H1 (cell line): ENCODE results near the gene RMND5A. TPM values are rescaled to one million over a fixed set of nuclear protein-coding genes. Genes with fewer than 3 reads are reported as not detected.

ENCODE experiments used
- CTCF ChIA-PET: fragments of 300-600 bp; sonication (Branson Sonifier 250); formaldehyde crosslinking; loops from one replicate; lab custom pipeline; 2021; ENCODE audit not compliant: partially characterized antibody; lab: Charles Lee
- POLR2A ChIA-PET: fragments of 300-600 bp; sonication (Branson Sonifier 250); formaldehyde crosslinking; loops from one replicate; lab custom pipeline; 2021; ENCODE audit warnings: inconsistent platforms; ENCODE audit not compliant: partially characterized antibody; lab: Charles Lee
- DNase-seq, 2 experiments: peaks; one replicate each; pipeline versions ENCODE4 v3.0.0 to v3.0.0-alpha.2; 2010 to 2022; ENCODE audit warnings: low spot score in 2 of 2, low read depth in 1 of 2, mixed read lengths in 1 of 2
- FAIRE-seq: peaks from 2 replicates; lab custom pipeline; 2011; peaks lifted over from hg19 to GRCh38; lab: Jason Lieb, UNC
- H2AFZ ChIP-seq: 2 replicates; pipeline ENCODE4 v1.8.1; 2012; ENCODE audit warnings: low read length, inconsistent platforms
- H2AK5ac ChIP-seq: 2 replicates; pipeline ENCODE4 v1.6.1; 2013; ENCODE audit warnings: low read depth, low read length
- H2BK120ac ChIP-seq: replicated peaks from 2 replicates; pipeline ENCODE3; 2013; ENCODE audit warnings: low read depth, low read length, inconsistent platforms
- H2BK12ac ChIP-seq: 2 replicates; pipeline ENCODE4 v1.6.1; 2013; ENCODE audit warnings: low read depth, low read length
- H2BK15ac ChIP-seq: 2 replicates; pipeline ENCODE4 v1.6.1; 2013; ENCODE audit warnings: low read length
- H2BK20ac ChIP-seq: 2 replicates; pipeline ENCODE4 v1.6.1; 2013; ENCODE audit warnings: low read length
- H2BK5ac ChIP-seq: 2 replicates; pipeline ENCODE4 v1.6.1; 2013; ENCODE audit warnings: low read depth, low read length
- H3K14ac ChIP-seq: 2 replicates; pipeline ENCODE4 v1.6.1; 2013; ENCODE audit warnings: inconsistent platforms; ENCODE audit not compliant: insufficient read length
- H3K18ac ChIP-seq: 2 replicates; pipeline ENCODE4 v1.6.1; 2013; ENCODE audit warnings: low read length; ENCODE audit errors: extremely low read depth
- H3K23ac ChIP-seq: 2 replicates; pipeline ENCODE4 v1.6.1; 2013; ENCODE audit warnings: inconsistent platforms; ENCODE audit not compliant: insufficient read length
- H3K23me2 ChIP-seq: 2 replicates; pipeline ENCODE4 v1.6.1; 2013; ENCODE audit warnings: low read depth, low read length
- H3K27ac ChIP-seq: 2 replicates; pipeline ENCODE4 v1.6.1; 2011; ENCODE audit warnings: low read depth, low read length, inconsistent platforms
- H3K27me3 ChIP-seq, 4 experiments: replicated peaks in 1 of 4; 1 replicate in 1 of 4; 2 replicates in 3 of 4; pipeline versions ENCODE4 v1.6.1 to v1.8.1; 2011 to 2013; ENCODE audit warnings: low read length in 3 of 4, mild to moderate bottlenecking in 3 of 4, inconsistent platforms in 2 of 4, mixed read lengths in 2 of 4, moderate library complexity in 1 of 4; ENCODE audit not compliant: control insufficient read depth in 3 of 4, insufficient read depth in 3 of 4; ENCODE audit errors: extremely low read depth in 1 of 4
- H3K36me3 ChIP-seq, 4 experiments: 2 replicates each; pipeline versions ENCODE4 v1.6.1 to v1.8.1; 2011 to 2013; ENCODE audit warnings: mild to moderate bottlenecking in 4 of 4, low read length in 3 of 4, moderate library complexity in 2 of 4, control low read depth in 1 of 4, inconsistent platforms in 1 of 4; ENCODE audit not compliant: insufficient read depth in 4 of 4, control insufficient read depth in 2 of 4
- H3K4ac ChIP-seq: replicated peaks from 2 replicates; pipeline ENCODE3; 2013; ENCODE audit warnings: low read length, low read depth, mixed read lengths, inconsistent platforms; ENCODE audit not compliant: insufficient read length
- H3K4me1 ChIP-seq, 4 experiments: replicated peaks in 1 of 4; 1 replicate in 1 of 4; 2 replicates in 3 of 4; pipeline versions ENCODE4 v1.6.1 to v1.8.1; 2011 to 2013; ENCODE audit warnings: low read length in 3 of 4, inconsistent platforms in 2 of 4, mixed read lengths in 1 of 4; ENCODE audit not compliant: insufficient read depth in 4 of 4, control insufficient read depth in 3 of 4
- H3K4me2 ChIP-seq, 2 experiments: 2 replicates each; pipeline versions ENCODE4 v1.6.1 to v1.8.1; 2011 to 2013; ENCODE audit warnings: low read depth in 2 of 2, low read length in 2 of 2, control low read depth in 1 of 2, inconsistent platforms in 1 of 2, mild to moderate bottlenecking in 1 of 2; ENCODE audit not compliant: insufficient read depth in 1 of 2
- H3K4me3 ChIP-seq, 4 experiments: fragments of 200-600, 300-600 bp in 1 of 4; sonication (generic), shearing (Covaris generic), sonication (Bioruptor Twin) in 1 of 4; 2 replicates each; pipeline versions ENCODE4 v1.5.1 to v1.8.1; 2011 to 2016; ENCODE audit warnings: low read length in 4 of 4, low read depth in 3 of 4, control low read depth in 2 of 4, inconsistent platforms in 2 of 4, mild to moderate bottlenecking in 2 of 4, mixed read lengths in 1 of 4, moderate library complexity in 1 of 4; ENCODE audit not compliant: insufficient read depth in 2 of 4; ENCODE audit errors: extremely low read depth in 1 of 4
- H3K56ac ChIP-seq: replicated peaks from 2 replicates; pipeline ENCODE3; 2013; ENCODE audit warnings: low read depth, mild to moderate bottlenecking, mixed read lengths, low read length, inconsistent platforms; ENCODE audit not compliant: insufficient read length
- H3K79me1 ChIP-seq: 2 replicates; pipeline ENCODE4 v1.6.1; 2013; ENCODE audit warnings: low read depth, low read length, control low read depth
- H3K79me2 ChIP-seq, 2 experiments: 2 replicates each; pipeline versions ENCODE4 v1.6.1 to v1.8.1; 2012 to 2013; ENCODE audit warnings: low read length in 2 of 2, mild to moderate bottlenecking in 2 of 2, inconsistent platforms in 1 of 2; ENCODE audit not compliant: insufficient read depth in 2 of 2, control insufficient read depth in 1 of 2
- H3K9ac ChIP-seq, 4 experiments: replicated peaks in 1 of 4; 1 replicate in 1 of 4; 2 replicates in 3 of 4; pipeline versions ENCODE4 v1.6.1 to v1.8.1; 2011 to 2013; ENCODE audit warnings: low read depth in 3 of 4, low read length in 3 of 4, control low read depth in 2 of 4, mild to moderate bottlenecking in 2 of 4, moderate library complexity in 2 of 4, inconsistent platforms in 1 of 4; ENCODE audit errors: extremely low read depth in 1 of 4
- H3K9me3 ChIP-seq, 2 experiments: 2 replicates each; pipeline versions ENCODE4 v1.6.1 to v1.8.1; 2012 to 2013; ENCODE audit warnings: mild to moderate bottlenecking in 2 of 2, moderate library complexity in 2 of 2, control low read depth in 1 of 2, inconsistent platforms in 1 of 2, low read depth in 1 of 2, low read length in 1 of 2, mixed read lengths in 1 of 2; ENCODE audit not compliant: insufficient read depth in 2 of 2
- H4K20me1 ChIP-seq, 2 experiments: replicated peaks in 1 of 2; 2 replicates each; pipeline versions ENCODE3 to v1.8.1; 2011 to 2013; ENCODE audit warnings: inconsistent platforms in 2 of 2, low read length in 2 of 2, mild to moderate bottlenecking in 1 of 2; ENCODE audit not compliant: insufficient read depth in 2 of 2, control insufficient read depth in 1 of 2
- H4K5ac ChIP-seq: 2 replicates; pipeline ENCODE4 v1.6.1; 2013; ENCODE audit warnings: low read length, low read depth, mixed read lengths, inconsistent platforms; ENCODE audit not compliant: insufficient read length
- H4K8ac ChIP-seq: 2 replicates; pipeline ENCODE4 v1.8.0; 2013; ENCODE audit warnings: mild to moderate bottlenecking, moderate library complexity, low read length, inconsistent platforms; ENCODE audit not compliant: insufficient read depth; ENCODE audit errors: extremely low read depth
- H4K91ac ChIP-seq: replicated peaks from 2 replicates; pipeline ENCODE3; 2013; ENCODE audit warnings: low read length, mixed read lengths, inconsistent platforms; ENCODE audit not compliant: insufficient read length
- E2F6 ChIP-seq: IDR thresholded peaks from 2 replicates; pipeline ENCODE4 v1.6.1; 2012; ENCODE audit warnings: inconsistent platforms
- FOSL1 ChIP-seq: IDR thresholded peaks from 2 replicates; pipeline ENCODE4 v1.6.1; 2011; ENCODE audit warnings: mild to moderate bottlenecking, low read depth, low read length, moderate library complexity; ENCODE audit not compliant: insufficient read depth
- MAX ChIP-seq: IDR thresholded peaks from 2 replicates; pipeline ENCODE4 v1.6.1; 2012; ENCODE audit warnings: inconsistent platforms
- POLR2AphosphoS5 ChIP-seq: IDR thresholded peaks from 2 replicates; pipeline ENCODE4 v1.6.1; 2011; ENCODE audit warnings: low read depth, low read length
- YY1 ChIP-seq: IDR thresholded peaks from 2 replicates; pipeline ENCODE4 v1.6.1; 2011; ENCODE audit warnings: low read depth, mild to moderate bottlenecking, low read length
- WGBS, 2 experiments: shearing (Covaris generic) in 1 of 2; methylation state at CpG; one replicate each; pipeline versions ENCODE4 v1.1.6 to v1.1.7; 2013 to 2015; ENCODE audit warnings: low lambda C conversion rate in 2 of 2, mixed read lengths in 2 of 2, inconsistent platforms in 1 of 2, low coverage in 1 of 2, missing lambda C conversion rate in 1 of 2; ENCODE audit not compliant: insufficient replicate concordance in 2 of 2, insufficient coverage in 1 of 2, insufficient read length in 1 of 2; ENCODE audit errors: extremely low coverage in 1 of 2, missing lambda C conversion rate in 1 of 2; 5-methylcytosine and 5-hydroxymethylcytosine counted together
- polyA plus RNA-seq, 7 experiments: library from polyadenylated mRNA; depleted of rRNA in 3 of 7; stranded (reverse) in 5 of 7; unstranded in 2 of 7; fragments of >200 nt in 5 of 7; fragments of 200-250 nt in 2 of 7; gene quantifications; 1 replicate in 5 of 7; 2 replicates in 1 of 7; 4 replicates in 1 of 7; pipeline versions ENCODE4 v1.2.1 to v1.2.3, GENCODE V29; 2011 to 2013; ENCODE audit warnings: missing spikeins in 2 of 7, mixed read lengths in 2 of 7
- total RNA-seq: library from RNA; stranded (reverse); fragmentation: NEBNext Ultra II Directional; extraction: Animal tissue kit (Norgen Biotek cat#: 25700); gene quantifications from 2 replicates; pipeline ENCODE4 v1.2.1, GENCODE V29; 2021

The RMND5A gene
- total and polyA plus RNA-seq, 2 of the 8 experiments (the other 6 are each of a cell fraction or from before 2014, with no cell fraction given) = 21.0 to 66.2 TPM

- Histone ChIP-seq H3K4me2 (peak overlapping the region; percentile 69 to 73), H4K91ac (no peak overlapping the region), H3K4ac (no peak overlapping the region), H4K8ac (no peak overlapping the region; the same call in 1 of the 2 replicates), H3K9ac (no peak overlapping the region), H2AFZ (0 out of 2 replicates have a peak overlapping the region, but pooled peaks have one; percentile 28), H3K27me3 (peaks cover 34 to 53% (median 49%) of the 10 kb centered on the region in 4 experiments), H3K27ac (no peak overlapping the region), H3K36me3 (peaks cover 0 to 8% (median under 1%) of the 10 kb centered on the region in 4 experiments; a peak in 1 of 8 replicates), H2BK15ac (no peak overlapping the region), H2BK120ac (no peak overlapping the region), H3K4me3 (peak overlapping the region in 2 of 4 experiments; percentile 12 to 53; a peak in 5 of 8 replicates), H4K5ac (no peak overlapping the region), H3K56ac (no peak overlapping the region), H3K79me1 (no peaks in the 10 kb centered on the region), H3K18ac (no peak overlapping the region), H2AK5ac (no peak overlapping the region), H2BK20ac (no peak overlapping the region), H3K9me3 (peaks cover 3 to 4% of the 10 kb centered on the region in 2 experiments; a peak in 3 of 4 replicates), H2BK12ac (no peak overlapping the region), H2BK5ac (0 out of 2 replicates have a peak overlapping the region, but pooled peaks have one; percentile 35), H3K23ac (no peak overlapping the region), H3K23me2 (peaks cover 14% of the 10 kb centered on the region), H4K20me1 (peaks cover 0 to 10% of the 10 kb centered on the region in 2 experiments), H3K79me2 (no peaks in the 10 kb centered on the region), H3K14ac (no peak overlapping the region), H3K4me1 (peaks cover 0 to 9% (median 4%) of the 10 kb centered on the region in 4 experiments; a peak in 5 of 7 replicates)
- DNase-seq (no peak), FAIRE-seq (no peak)
- ChIA-PET CTCF (interaction anchor here (0.9 to 1.5 kb wide), 3 partner anchors 9 to 27 kb away, joined by 3 to 7 read pairs (median 6); no protein-coding TSS in a partner anchor), POLR2A (interaction anchor here (1.2 kb wide), 1 partner anchor 9 kb away, joined by 5 read pairs; no protein-coding TSS in a partner anchor)
- no peak for TF ChIP-seq POLR2AphosphoS5
- no peak for TF ChIP-seq FOSL1
- no peak for TF ChIP-seq YY1
- peak; percentile 73 for TF ChIP-seq MAX
- TF ChIP-seq E2F6 = peak; percentile 79
- WGBS, 2 experiments = 43% methylated on average over 7 of the region's 7 CpGs; no CpG with 5 or more reads in 1 of the 2 experiments
These were observed 71.5 kb downstream of the RMND5A start for GRCh38 chr2:86791573-86791972.
